ENCODE measurements around the gene TENT4A. TPM values are rescaled to one million over a fixed set of nuclear protein-coding genes. Genes with fewer than 3 reads are reported as not detected.

Gene TENT4A
- total and polyA plus RNA-seq, 8 donors: 17.1 to 38.2 (median 31.4) TPM

GRCh38 chr5:6759401-6759800 is 46.2 kb downstream of the TENT4A start:
- TF ChIP-seq CTCF (IDR thresholded peaks at IDR 0.05): no peak
- peaks cover 0 to 2% of the 10 kb centered on the region in 2 donors for H3K9me3 ChIP-seq
- intact Hi-C loops (cut with DNase I): no loop called here
- no peaks in the 10 kb centered on the region for H3K4me1 ChIP-seq
- no peak overlapping the region for H3K4me3 ChIP-seq
- no peak overlapping the region for H3K27ac ChIP-seq
- no peak for DNase-seq
- H3K27me3 ChIP-seq: no peaks in the 10 kb centered on the region
- H3K36me3 ChIP-seq: peaks cover 0 to 44% of the 10 kb centered on the region in 2 donors
- ATAC-seq: no peak

- H3K4me3 ChIP-seq: no peak overlapping the region
- intact Hi-C loops (cut with DNase I): no loop called here
- TF ChIP-seq CTCF (IDR thresholded peaks at IDR 0.05): no peak
- ATAC-seq: no peak
- no peak overlapping the region for H3K27ac ChIP-seq
- H3K9me3 ChIP-seq: peaks cover 0 to 2% of the 10 kb centered on the region in 2 donors
- no peaks in the 10 kb centered on the region for H3K4me1 ChIP-seq
- H3K36me3 ChIP-seq: peaks cover 0 to 38% of the 10 kb centered on the region in 2 donors
- no peaks in the 10 kb centered on the region for H3K27me3 ChIP-seq
- no peak for DNase-seq
Observed at GRCh38 chr5:6759983-6760382, 46.8 kb downstream of the TENT4A start.

GRCh38 chr5:6760686-6761085 is 47.5 kb downstream of the TENT4A start:
- no peak overlapping the region for H3K27ac ChIP-seq
- H3K9me3 ChIP-seq: peaks cover 0 to 2% of the 10 kb centered on the region in 2 donors
- intact Hi-C loops (cut with DNase I): no loop called here
- no peak for ATAC-seq
- no peak for TF ChIP-seq CTCF (IDR thresholded peaks at IDR 0.05)
- no peak overlapping the region for H3K4me3 ChIP-seq
- no peaks in the 10 kb centered on the region for H3K27me3 ChIP-seq
- H3K36me3 ChIP-seq: peaks cover 0 to 31% of the 10 kb centered on the region in 2 donors
- peaks cover 2 to 3% of the 10 kb centered on the region in 2 donors for H3K4me1 ChIP-seq
- DNase-seq: no peak

DNA sequence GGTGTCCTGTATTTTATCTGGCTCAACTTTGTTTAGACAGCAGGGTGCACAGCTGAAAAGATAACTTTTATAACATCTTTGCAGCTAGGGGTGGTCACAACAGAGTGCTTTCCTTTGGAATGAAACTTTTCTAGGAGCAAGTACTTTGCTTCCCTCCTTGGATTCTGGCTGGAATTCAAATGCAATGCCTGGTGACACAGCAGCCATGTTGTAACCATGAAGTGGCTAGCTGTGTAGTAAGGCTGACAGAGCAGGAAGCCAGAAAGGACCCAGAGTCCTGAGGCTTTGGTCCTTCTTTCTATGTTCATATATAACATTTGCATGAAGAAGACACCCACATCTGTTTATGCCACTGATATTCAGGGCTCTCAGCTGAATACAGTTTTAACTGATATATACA is 48.1 kb downstream of the TENT4A start:
- Histone ChIP-seq H3K9me3 (peaks cover 0 to 2% of the 10 kb centered on the region in 2 donors), H3K4me3 (no peak overlapping the region), H3K4me1 (peaks cover 8 to 10% of the 10 kb centered on the region in 2 donors), H3K27me3 (no peaks in the 10 kb centered on the region), H3K27ac (no peak overlapping the region), H3K36me3 (peaks cover 0 to 25% of the 10 kb centered on the region in 2 donors)
- DNase-seq: no peak
- intact Hi-C loops (cut with DNase I): no loop called here
- no peak for ATAC-seq
- no peak for TF ChIP-seq CTCF (IDR thresholded peaks at IDR 0.05)

- Histone ChIP-seq H3K27me3 (no peaks in the 10 kb centered on the region), H3K4me3 (no peak overlapping the region), H3K36me3 (peaks cover 0 to 17% of the 10 kb centered on the region in 2 donors), H3K27ac (no peak overlapping the region), H3K4me1 (peaks cover 12 to 18% of the 10 kb centered on the region in 2 donors), H3K9me3 (peaks cover 0 to 2% of the 10 kb centered on the region in 2 donors)
- no peak for ATAC-seq
- no peak for DNase-seq
- TF ChIP-seq CTCF (IDR thresholded peaks at IDR 0.05): no peak
- intact Hi-C loops (cut with DNase I): no loop called here
Observed at GRCh38 chr5:6762116-6762515, 48.9 kb downstream of the TENT4A start.

Measured in left lung (tissue), 10 donors.